Naive thymus-derived CD8-positive, alpha-beta T cell (primary cell): Measurements from ENCODE around the gene PLEKHG4B. TPM values are rescaled to one million over a fixed set of nuclear protein-coding genes. Genes with fewer than 3 reads are reported as not detected.
A peak's percentile ranks its signal among the peaks of the same experiment; 100 is the strongest.
"Not testable (repeated sequence)": the region's sequence is repeated elsewhere in the genome, so short reads cannot be mapped to it uniquely, and the experiment has no call there.

ENCODE experiments used
- ATAC-seq, 2 donors: fragments of 150-1000 bp; cut with Tn5 transposase in 1 of 2; sonication (Bioruptor Pico), chemical (Tn5 transposase) in 1 of 2; 1 replicate in 1 of 2; 2 replicates in 1 of 2; pipeline ENCODE4 v1.10.0; 2021; ENCODE audit warnings: mild to moderate bottlenecking in 2 of 2, moderate library complexity in 2 of 2
- POLR2A ChIA-PET: fragments of 350-600 bp; sonication (Branson Sonifier 250); formaldehyde crosslinking; loops from one replicate; lab custom pipeline; 2021; ENCODE audit warnings: antibody characterized with exemption; lab: Charles Lee
- DNase-seq, 10 donors: peaks; one replicate each; pipeline versions ENCODE4 v3.0.0 to v3.0.0-alpha.2; 2020 to 2022
- H3K27ac Mint-ChIP-seq, 10 donors: one replicate each; pipeline ENCODE4 v1.8.0; 2020 to 2022; ENCODE audit warnings: mild to moderate bottlenecking in 10 of 10, mixed read lengths in 10 of 10, moderate library complexity in 4 of 10, inconsistent platforms in 1 of 10
- H3K27me3 Mint-ChIP-seq, 5 donors: one replicate each; pipeline ENCODE4 v1.8.0; 2021 to 2022; ENCODE audit warnings: mixed read lengths in 5 of 5
- H3K36me3 Mint-ChIP-seq, 3 donors: one replicate each; pipeline ENCODE4 v1.8.0; 2020 to 2022; ENCODE audit warnings: mixed read lengths in 3 of 3, mild to moderate bottlenecking in 2 of 3, inconsistent platforms in 1 of 3
- H3K4me1 Mint-ChIP-seq, 4 donors: one replicate each; pipeline ENCODE4 v1.8.0; 2021 to 2022; ENCODE audit warnings: mixed read lengths in 4 of 4
- H3K4me3 Mint-ChIP-seq, 10 donors: one replicate each; pipeline ENCODE4 v1.8.0; 2020 to 2022; ENCODE audit warnings: mild to moderate bottlenecking in 10 of 10, mixed read lengths in 10 of 10, moderate library complexity in 6 of 10, inconsistent platforms in 1 of 10
- H3K9me3 Mint-ChIP-seq, 9 donors: one replicate each; pipeline ENCODE4 v1.8.0; 2020 to 2022; ENCODE audit warnings: mixed read lengths in 9 of 9, mild to moderate bottlenecking in 3 of 9, inconsistent platforms in 1 of 9, moderate library complexity in 1 of 9
- polyA plus RNA-seq, 3 donors: library from polyadenylated mRNA; unstranded; fragments of 300-500 nt; fragmentation: Illumina TruSeq; gene quantifications; one replicate each; pipeline ENCODE4 v1.2.3, GENCODE V29; 2021
- total RNA-seq, 8 experiments: library from RNA in 2 of 8; stranded (reverse) in 2 of 8; gene quantifications; one replicate each; pipeline ENCODE4 v1.2.3 and lab custom pipeline; 2021 to 2026

The PLEKHG4B gene
- total and polyA plus RNA-seq, 5 experiments from 2014 or later = not detected

- Mint-ChIP-seq H3K4me1 (peaks cover 0 to 3% (median under 1%) of the 10 kb centered on the region in 4 donors), H3K36me3 (no peaks in the 10 kb centered on the region), H3K27ac (no peak overlapping the region), H3K9me3 (no peaks in the 10 kb centered on the region), H3K4me3 (no peak overlapping the region), H3K27me3 (peaks cover 3 to 41% (median 12%) of the 10 kb centered on the region in 5 donors)
- DNase-seq (no peak), ATAC-seq (no peak)
- POLR2A ChIA-PET = no interaction called here
Observed at GRCh38 chr5:157801-158200, 65.8 kb downstream of the PLEKHG4B start.

- DNase-seq (no peak), ATAC-seq (no peak)
- Mint-ChIP-seq H3K4me1 (peaks cover 0 to 3% (median under 1%) of the 10 kb centered on the region in 4 donors), H3K4me3 (no peak overlapping the region), H3K9me3 (no peaks in the 10 kb centered on the region), H3K36me3 (no peaks in the 10 kb centered on the region), H3K27me3 (peaks cover 3 to 41% (median 12%) of the 10 kb centered on the region in 5 donors), H3K27ac (peak overlapping the region in 1 of 10 donors; percentile 20)
- POLR2A ChIA-PET = no interaction called here
Observed at GRCh38 chr5:158807-159447, 67.0 kb downstream of the PLEKHG4B start.

GRCh38 chr5:159448-160172 lies 67.6 kb downstream of the PLEKHG4B start:
- Mint-ChIP-seq H3K4me3 (no peak overlapping the region), H3K9me3 (no peaks in the 10 kb centered on the region), H3K27me3 (peaks cover 3 to 41% (median 12%) of the 10 kb centered on the region in 5 donors), H3K36me3 (no peaks in the 10 kb centered on the region), H3K4me1 (peaks cover 0 to 3% (median under 1%) of the 10 kb centered on the region in 4 donors), H3K27ac (peak overlapping the region in 2 of 10 donors; percentile 20 to 35)
- POLR2A ChIA-PET = no interaction called here
- ATAC-seq = no peak
- no peak for DNase-seq

GRCh38 chr5:160173-160510 lies 68.2 kb downstream of the PLEKHG4B start:
- H3K4me1 Mint-ChIP-seq = peaks cover 0 to 3% (median under 1%) of the 10 kb centered on the region in 4 donors
- H3K27me3 Mint-ChIP-seq = peaks cover 3 to 41% (median 12%) of the 10 kb centered on the region in 5 donors
- H3K27ac Mint-ChIP-seq = no peak overlapping the region
- H3K36me3 Mint-ChIP-seq = no peaks in the 10 kb centered on the region
- no peaks in the 10 kb centered on the region for H3K9me3 Mint-ChIP-seq
- ATAC-seq = no peak
- no peak overlapping the region for H3K4me3 Mint-ChIP-seq
- POLR2A ChIA-PET = no interaction called here
- DNase-seq = no peak

- POLR2A ChIA-PET = no interaction called here
- ATAC-seq (no peak), DNase-seq (no peak)
- Mint-ChIP-seq H3K27me3 (peaks cover 3 to 41% (median 12%) of the 10 kb centered on the region in 5 donors), H3K27ac (peak overlapping the region in 1 of 10 donors; percentile 84), H3K36me3 (no peaks in the 10 kb centered on the region), H3K9me3 (no peaks in the 10 kb centered on the region), H3K4me1 (peaks cover 0 to 3% (median under 1%) of the 10 kb centered on the region in 4 donors), H3K4me3 (no peak overlapping the region)
Observed at GRCh38 chr5:160921-161802, 69.2 kb downstream of the PLEKHG4B start.

GRCh38 chr5:161803-162110 lies 69.8 kb downstream of the PLEKHG4B start:
- Mint-ChIP-seq H3K36me3 (no peaks in the 10 kb centered on the region), H3K9me3 (no peaks in the 10 kb centered on the region)
- ATAC-seq = no peak

GRCh38 chr5:162190-162564 lies 70.2 kb downstream of the PLEKHG4B start:
- no peak overlapping the region for H3K4me3 Mint-ChIP-seq
- peaks cover 0 to 3% (median under 1%) of the 10 kb centered on the region in 4 donors for H3K4me1 Mint-ChIP-seq
- H3K27ac Mint-ChIP-seq = no peak overlapping the region
- no peaks in the 10 kb centered on the region for H3K9me3 Mint-ChIP-seq
- ATAC-seq = no peak
- DNase-seq = no peak
- no peaks in the 10 kb centered on the region for H3K36me3 Mint-ChIP-seq
- peaks cover 3 to 35% (median 12%) of the 10 kb centered on the region in 5 donors for H3K27me3 Mint-ChIP-seq
- POLR2A ChIA-PET = no interaction called here

More at GRCh38 chr5:161803-162110, 69.8 kb downstream of the PLEKHG4B start:
- H3K4me3 Mint-ChIP-seq = no peak overlapping the region
- H3K27me3 Mint-ChIP-seq = peaks cover 3 to 39% (median 12%) of the 10 kb centered on the region in 5 donors
- H3K4me1 Mint-ChIP-seq = peaks cover 0 to 3% (median under 1%) of the 10 kb centered on the region in 4 donors
- DNase-seq = no peak
- POLR2A ChIA-PET = no interaction called here
- no peak overlapping the region for H3K27ac Mint-ChIP-seq

- Mint-ChIP-seq H3K9me3 (no peaks in the 10 kb centered on the region), H3K36me3 (no peaks in the 10 kb centered on the region), H3K4me1 (peaks cover 0 to 3% (median under 1%) of the 10 kb centered on the region in 4 donors), H3K27me3 (peaks cover 3 to 35% (median 12%) of the 10 kb centered on the region in 5 donors), H3K27ac (no peak overlapping the region), H3K4me3 (no peak overlapping the region)
- DNase-seq = no peak
- POLR2A ChIA-PET = no interaction called here
- no peak for ATAC-seq
Observed at GRCh38 chr5:162565-163337, 70.8 kb downstream of the PLEKHG4B start.

- H3K27me3 Mint-ChIP-seq = peaks cover 3 to 35% (median 12%) of the 10 kb centered on the region in 5 donors
- peaks cover 0 to 3% (median under 1%) of the 10 kb centered on the region in 4 donors for H3K4me1 Mint-ChIP-seq
- DNase-seq = no peak
- no peak for ATAC-seq
- no peak overlapping the region for H3K27ac Mint-ChIP-seq
- H3K36me3 Mint-ChIP-seq = no peaks in the 10 kb centered on the region
- H3K4me3 Mint-ChIP-seq = no peak overlapping the region
- H3K9me3 Mint-ChIP-seq = no peaks in the 10 kb centered on the region
- POLR2A ChIA-PET = no interaction called here
Observed at GRCh38 chr5:163338-163620, 71.3 kb downstream of the PLEKHG4B start.

- Mint-ChIP-seq H3K27ac (no peak overlapping the region), H3K4me1 (peaks cover 0 to 3% (median under 1%) of the 10 kb centered on the region in 4 donors), H3K27me3 (peaks cover 3 to 30% (median 12%) of the 10 kb centered on the region in 5 donors), H3K9me3 (no peaks in the 10 kb centered on the region), H3K4me3 (no peak overlapping the region), H3K36me3 (no peaks in the 10 kb centered on the region)
- ATAC-seq (no peak), DNase-seq (no peak)
- POLR2A ChIA-PET = no interaction called here
Observed at GRCh38 chr5:163841-164240, 71.9 kb downstream of the PLEKHG4B start.

GRCh38 chr5:164244-164643 lies 72.3 kb downstream of the PLEKHG4B start:
- Mint-ChIP-seq H3K4me1 (peaks cover 0 to 3% (median under 1%) of the 10 kb centered on the region in 4 donors), H3K27me3 (peaks cover 2 to 26% (median 12%) of the 10 kb centered on the region in 5 donors), H3K27ac (no peak overlapping the region), H3K36me3 (no peaks in the 10 kb centered on the region), H3K9me3 (no peaks in the 10 kb centered on the region), H3K4me3 (no peak overlapping the region)
- ATAC-seq (no peak), DNase-seq (no peak)
- POLR2A ChIA-PET = no interaction called here

GRCh38 chr5:164783-165182 lies 72.8 kb downstream of the PLEKHG4B start:
- H3K27ac Mint-ChIP-seq, DNase-seq, H3K4me3 Mint-ChIP-seq, ATAC-seq, H3K36me3 Mint-ChIP-seq, H3K4me1 Mint-ChIP-seq, POLR2A ChIA-PET, H3K9me3 Mint-ChIP-seq: not testable (repeated sequence)
- peaks cover 0 to 21% (median 10%) of the 10 kb centered on the region in 5 donors for H3K27me3 Mint-ChIP-seq
